Activated CD4-positive, CD25-positive, alpha-beta regulatory T cell treated with anti-CD3 and anti-CD28 coated beads, Interleukin-2, amount 50 U/mL, for 72 hours (primary cell): ENCODE measurements around the gene SEMA3A.

Experiments
- DNase-seq: peaks from one replicate; pipeline ENCODE4 v3.0.0; 2021

Gene SEMA3A

GRCh38 chr7:83987764-83988163 lies 206.8 kb downstream of the SEMA3A start:
- DNase-seq: no peak

GRCh38 chr7:83985821-83986220 lies 208.8 kb downstream of the SEMA3A start:
- no peak for DNase-seq

GRCh38 chr7:83984591-83984990 lies 210.0 kb downstream of the SEMA3A start:
- no peak for DNase-seq

- no peak for DNase-seq
Measured at GRCh38 chr7:83984076-83984475, 210.5 kb downstream of the SEMA3A start.

GRCh38 chr7:83983606-83984005 lies 211.0 kb downstream of the SEMA3A start:
- DNase-seq: no peak

GRCh38 chr7:83976302-83976701 lies 218.3 kb downstream of the SEMA3A start:
- no peak for DNase-seq

GRCh38 chr7:83970081-83970480 lies 224.5 kb downstream of the SEMA3A start:
- DNase-seq: no peak

- DNase-seq: no peak
Measured at GRCh38 chr7:83964318-83964717, 230.3 kb downstream of the SEMA3A start.

- no peak for DNase-seq
Measured at GRCh38 chr7:83957333-83957732, 237.3 kb downstream of the SEMA3A start.

- DNase-seq: no peak
Measured at GRCh38 chr7:83956104-83956503, 238.5 kb downstream of the SEMA3A start.

GRCh38 chr7:83952236-83952635 lies 242.4 kb downstream of the SEMA3A start:
- no peak for DNase-seq

GRCh38 chr7:83947260-83947659 lies 247.3 kb downstream of the SEMA3A start:
- no peak for DNase-seq

- no peak for DNase-seq
Measured at GRCh38 chr7:83946801-83947200, 247.8 kb downstream of the SEMA3A start.

GRCh38 chr7:83941300-83941699 lies 253.3 kb downstream of the SEMA3A start:
- DNase-seq: no peak

- DNase-seq: no peak
Measured at GRCh38 chr7:83937930-83938329, 256.7 kb downstream of the SEMA3A start.

- DNase-seq: peak; percentile 30
Measured at GRCh38 chr7:83936056-83936708, 258.4 kb downstream of the SEMA3A start.

GRCh38 chr7:83934118-83934734 lies 260.4 kb downstream of the SEMA3A start:
- no peak for DNase-seq

- DNase-seq: no peak
Measured at GRCh38 chr7:83931968-83932367, 262.6 kb downstream of the SEMA3A start.

- no peak for DNase-seq
Measured at GRCh38 chr7:83930262-83930661, 264.3 kb downstream of the SEMA3A start.

GRCh38 chr7:83925860-83926259 lies 268.7 kb downstream of the SEMA3A start:
- DNase-seq: no peak

GRCh38 chr7:83921941-83922607 lies 272.5 kb downstream of the SEMA3A start:
- DNase-seq: no peak

- DNase-seq: no peak
Measured at GRCh38 chr7:83921271-83921940, 273.2 kb downstream of the SEMA3A start.

GRCh38 chr7:83918142-83918541 lies 276.4 kb downstream of the SEMA3A start:
- no peak for DNase-seq

GRCh38 chr7:83913174-83913573 lies 281.4 kb downstream of the SEMA3A start:
- DNase-seq: no peak
